Measurements from ENCODE around the gene GGN.
"Not testable (repeated sequence)": the region's sequence is repeated elsewhere in the genome, so short reads cannot be mapped to it uniquely, and the experiment has no call there.

GGN gene

GRCh38 chr19:38360839-38361631 is 26.8 kb downstream of the GGN start:
- no peak for DNase-seq

- DNase-seq = no peak
Observed at GRCh38 chr19:38360351-38360750, 27.5 kb downstream of the GGN start.

GRCh38 chr19:38359242-38360021 is 28.4 kb downstream of the GGN start:
- no peak for DNase-seq

- DNase-seq = no peak
Observed at GRCh38 chr19:38358071-38358470, 29.8 kb downstream of the GGN start.

- no peak for DNase-seq
Observed at GRCh38 chr19:38355728-38356725, 31.8 kb downstream of the GGN start.

GRCh38 chr19:38352611-38353010 is 35.2 kb downstream of the GGN start:
- DNase-seq = no peak

GRCh38 chr19:38351865-38352395 is 35.9 kb downstream of the GGN start:
- DNase-seq = no peak

GRCh38 chr19:38350883-38351282 is 37.0 kb downstream of the GGN start:
- no peak for DNase-seq

GRCh38 chr19:38346837-38347236 is 41.0 kb downstream of the GGN start:
- no peak for DNase-seq

GRCh38 chr19:38340927-38341326 is 46.9 kb downstream of the GGN start:
- no peak for DNase-seq

- not testable (repeated sequence) for DNase-seq
Observed at GRCh38 chr19:38339011-38339410, 48.8 kb downstream of the GGN start.

GRCh38 chr19:38337360-38337653 is 50.5 kb downstream of the GGN start:
- DNase-seq = no peak

GRCh38 chr19:38336638-38337359 is 51.0 kb downstream of the GGN start:
- peak; percentile 96 for DNase-seq

- peak; percentile 97 for DNase-seq
Observed at GRCh38 chr19:38335949-38336637, 51.7 kb downstream of the GGN start.
